ENCODE results near the gene PPP2R5A. TPM values are rescaled to one million over a fixed set of nuclear protein-coding genes. Genes with fewer than 3 reads are reported as not detected.

PPP2R5A gene
- polyA plus RNA-seq, 1 of the 3 experiments (the other 2 are of a cell fraction), result 5.4 TPM

- H3K27ac ChIP-seq (ENCODE audit: low read depth in 2 of 2, low read length in 1 of 2), result no peak overlapping the region
Observed at GRCh38 chr1:212410231-212410820, 125.1 kb downstream of the PPP2R5A start.

More at GRCh38 chr1:212410231-212410820, 125.1 kb downstream of the PPP2R5A start:
- 0 out of 2 replicates have a peak, but pooled peaks cover 6% of the 10 kb centered on the region for H3K79me2 ChIP-seq (ENCODE audit: insufficient read depth)
- ChIA-PET POLR2A (no interaction called here), CTCF (interaction anchor here (1.6 to 1.8 kb wide), 3 partner anchors 13 to 46 kb away, joined by 3 to 5 read pairs (median 4); no protein-coding TSS in a partner anchor)
- H3K27me3 ChIP-seq (ENCODE audit: insufficient read depth), result no peaks in the 10 kb centered on the region
- H2AFZ ChIP-seq (ENCODE audit: low read depth), result no peak overlapping the region
- no peak for DNase-seq
- H3K9me3 ChIP-seq, result no peaks in the 10 kb centered on the region
- no peak overlapping the region for H3K4me3 ChIP-seq (ENCODE audit: low read depth in 2 of 2, low read length in 1 of 2)
- H3K9ac ChIP-seq, result no peak overlapping the region
- H3K4me2 ChIP-seq, result no peak overlapping the region
- 97% methylated on average over 7 of the region's 8 CpGs for WGBS (ENCODE audit: low lambda C conversion rate)
- peaks cover 0 to 9% of the 10 kb centered on the region in 2 experiments; a peak in 1 of 4 replicates for H3K4me1 ChIP-seq (ENCODE audit: control insufficient read depth in 1 of 2, insufficient read depth in 2 of 2, low read depth in 1 of 2, low read length in 1 of 2)
- peaks cover 26 to 45% of the 10 kb centered on the region in 2 experiments for H3K36me3 ChIP-seq (replicated peaks in 1 of 2; ENCODE audit: control insufficient read depth in 1 of 2, insufficient read depth in 2 of 2, low read length in 1 of 2)
- no peaks in the 10 kb centered on the region for H3F3A ChIP-seq (replicated peaks; ENCODE audit: insufficient read depth)
- no peaks in the 10 kb centered on the region for H4K20me1 ChIP-seq (ENCODE audit: insufficient read depth)
- TF ChIP-seq YY1 (IDR thresholded peaks at IDR 0.05; ENCODE audit: low read depth) (no peak), FOXM1 (IDR thresholded peaks at IDR 0.05; ENCODE audit: low read depth) (no peak), GATA2 (CRISPR knock-in tag; IDR thresholded peaks at IDR 0.05) (no peak), MAX (IDR thresholded peaks at IDR 0.05; ENCODE audit: low read depth) (no peak), MXI1 (IDR thresholded peaks at IDR 0.05; ENCODE audit: low read depth, low read length) (no peak), RFX5 (IDR thresholded peaks at IDR 0.05; ENCODE audit: low read length) (no peak), REST (IDR thresholded peaks at IDR 0.05; ENCODE audit: low read depth, low read length) (no peak), PBX3 (IDR thresholded peaks at IDR 0.05) (no peak), TAF1 (IDR thresholded peaks at IDR 0.05; ENCODE audit: borderline replicate concordance, low read depth, low read length) (no peak), MEF2A (IDR thresholded peaks at IDR 0.05; ENCODE audit: borderline replicate concordance, low read depth) (no peak), EP300 (IDR thresholded peaks at IDR 0.05; ENCODE audit: borderline replicate concordance in 1 of 2, low read depth in 1 of 2, low read length in 1 of 2) (no peak), RXRA (IDR thresholded peaks at IDR 0.05; ENCODE audit: borderline replicate concordance, low read depth) (no peak), FOSL2 (IDR thresholded peaks at IDR 0.05; ENCODE audit: borderline replicate concordance, low read depth) (no peak), ZBTB33 (IDR thresholded peaks at IDR 0.05; ENCODE audit: borderline replicate concordance, low read depth) (no peak), CHD2 (IDR thresholded peaks at IDR 0.05; ENCODE audit: low read length, partially characterized antibody) (no peak), NFIC (IDR thresholded peaks at IDR 0.05; ENCODE audit: borderline replicate concordance) (no peak), FOXJ3 (CRISPR knock-in tag; IDR thresholded peaks at IDR 0.05) (no peak)
- H3K9me2 ChIP-seq, result no peaks in the 10 kb centered on the region

Small RNA genes within 50 kb of the gene (small RNA-seq; reads per million reads assigned to genes)
- gene SNORA16B, result 0 reads per million in 7 experiments

Other genes starting within 250 kb of the PPP2R5A start
- gene INTS7, start 249.9 kb upstream of the PPP2R5A start, polyA plus RNA-seq (2012; rRNA removed), result 8.7 and 11.7 TPM in 2 replicates
- 9.3 and 12.6 TPM in 2 replicates for gene DTL, start 249.7 kb upstream of the PPP2R5A start, polyA plus RNA-seq (2012; rRNA removed)
- 23.1 and 34.8 TPM in 2 replicates for gene PACC1, start 129.5 kb downstream of the PPP2R5A start, polyA plus RNA-seq (2012; rRNA removed)
- 59.6 and 78.7 TPM in 2 replicates for gene NENF, start 147.5 kb downstream of the PPP2R5A start, polyA plus RNA-seq (2012; rRNA removed)